ENCODE data around the gene SPATA32. TPM values are rescaled to one million over a fixed set of nuclear protein-coding genes. Genes with fewer than 3 reads are reported as not detected.

SPATA32 gene
- total RNA-seq, 1 donor from 2014 or later = not detected

GRCh38 chr17:45287526-45288500 lies 25.9 kb upstream of the SPATA32 start:
- H3K4me1 ChIP-seq = peaks cover 10 to 20% of the 10 kb centered on the region in 2 donors
- no peak for DNase-seq (ENCODE audit: low spot score in 2 of 2)
- TF ChIP-seq, protein P1, sequence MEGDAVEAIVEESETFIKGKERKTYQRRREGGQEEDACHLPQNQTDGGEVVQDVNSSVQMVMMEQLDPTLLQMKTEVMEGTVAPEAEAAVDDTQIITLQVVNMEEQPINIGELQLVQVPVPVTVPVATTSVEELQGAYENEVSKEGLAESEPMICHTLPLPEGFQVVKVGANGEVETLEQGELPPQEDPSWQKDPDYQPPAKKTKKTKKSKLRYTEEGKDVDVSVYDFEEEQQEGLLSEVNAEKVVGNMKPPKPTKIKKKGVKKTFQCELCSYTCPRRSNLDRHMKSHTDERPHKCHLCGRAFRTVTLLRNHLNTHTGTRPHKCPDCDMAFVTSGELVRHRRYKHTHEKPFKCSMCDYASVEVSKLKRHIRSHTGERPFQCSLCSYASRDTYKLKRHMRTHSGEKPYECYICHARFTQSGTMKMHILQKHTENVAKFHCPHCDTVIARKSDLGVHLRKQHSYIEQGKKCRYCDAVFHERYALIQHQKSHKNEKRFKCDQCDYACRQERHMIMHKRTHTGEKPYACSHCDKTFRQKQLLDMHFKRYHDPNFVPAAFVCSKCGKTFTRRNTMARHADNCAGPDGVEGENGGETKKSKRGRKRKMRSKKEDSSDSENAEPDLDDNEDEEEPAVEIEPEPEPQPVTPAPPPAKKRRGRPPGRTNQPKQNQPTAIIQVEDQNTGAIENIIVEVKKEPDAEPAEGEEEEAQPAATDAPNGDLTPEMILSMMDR (IDR thresholded peaks at IDR 0.05) = no peak
- peaks cover 38 to 54% of the 10 kb centered on the region in 2 donors for H3K36me3 ChIP-seq
- H3K4me3 ChIP-seq = no peak overlapping the region
- H3K27me3 ChIP-seq = no peaks in the 10 kb centered on the region
- H3K27ac ChIP-seq = no peak overlapping the region
- intact Hi-C loops (cut with DNase I) = no loop called here
- H3K9me3 ChIP-seq = no peaks in the 10 kb centered on the region

GRCh38 chr17:45286286-45286685 lies 24.4 kb upstream of the SPATA32 start:
- intact Hi-C loops (cut with DNase I) = no loop called here
- Histone ChIP-seq H3K4me3 (no peak overlapping the region), H3K4me1 (peaks cover 0 to 5% of the 10 kb centered on the region in 2 donors), H3K27ac (no peak overlapping the region), H3K27me3 (no peaks in the 10 kb centered on the region), H3K36me3 (peaks cover 42 to 56% of the 10 kb centered on the region in 2 donors), H3K9me3 (no peaks in the 10 kb centered on the region)
- TF ChIP-seq, protein P1 (IDR thresholded peaks at IDR 0.05) = no peak
- no peak for DNase-seq (ENCODE audit: low spot score in 2 of 2)

DNA sequence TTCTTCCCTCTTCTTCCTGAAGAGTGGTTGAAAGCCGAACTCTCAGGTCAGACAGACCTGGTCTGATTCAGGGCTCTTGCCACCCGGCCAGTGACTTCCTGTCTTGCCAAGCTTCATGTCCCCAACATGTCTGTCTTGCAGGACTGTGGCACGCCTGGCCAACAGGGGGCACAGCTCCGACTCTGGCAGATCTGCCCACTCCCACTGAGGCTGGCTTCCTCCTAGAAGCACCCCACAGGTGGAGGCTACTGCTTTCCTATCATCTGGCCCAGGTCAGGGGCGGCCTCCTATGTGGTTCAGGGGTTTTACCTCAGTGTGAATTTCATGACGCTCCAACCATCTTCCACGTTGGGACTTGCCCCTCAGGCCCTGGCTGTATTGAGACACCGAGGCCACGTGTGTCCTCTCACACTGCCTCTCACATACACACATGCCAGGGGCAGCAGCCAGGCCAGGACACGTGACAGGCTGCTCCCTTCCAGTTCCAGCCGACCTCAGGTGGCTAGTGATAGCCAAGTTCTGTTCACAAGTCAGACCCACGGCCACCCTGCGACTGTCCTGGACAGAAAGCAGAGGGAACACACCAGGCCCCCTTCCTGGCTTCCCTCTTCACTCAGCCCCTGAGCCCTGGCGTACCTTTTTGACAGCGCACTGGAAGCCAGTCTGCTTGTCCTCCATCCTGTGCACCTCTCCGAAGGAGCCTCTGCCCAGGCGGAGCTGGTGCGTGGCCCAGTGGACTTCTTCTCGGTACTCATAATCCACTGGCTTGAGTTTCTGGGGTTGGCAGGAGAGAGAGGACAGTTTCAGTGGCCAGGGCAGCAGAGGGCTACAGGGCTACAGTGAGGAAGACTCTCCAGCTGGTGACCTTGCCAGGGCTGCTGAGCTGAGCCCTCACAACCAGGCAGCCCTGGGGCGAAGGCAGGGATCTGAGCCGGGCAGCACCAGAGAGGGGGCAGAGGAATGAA lies 22.6 kb upstream of the SPATA32 start:
- H3K27me3 ChIP-seq = no peaks in the 10 kb centered on the region
- no peaks in the 10 kb centered on the region for H3K4me1 ChIP-seq
- intact Hi-C loops (cut with DNase I) = no loop called here
- peaks cover 39 to 58% of the 10 kb centered on the region in 2 donors for H3K36me3 ChIP-seq
- no peaks in the 10 kb centered on the region for H3K9me3 ChIP-seq
- TF ChIP-seq, protein P1 (IDR thresholded peaks at IDR 0.05) = no peak
- DNase-seq (ENCODE audit: low spot score in 2 of 2) = no peak
- H3K27ac ChIP-seq = no peak overlapping the region
- H3K4me3 ChIP-seq = no peak overlapping the region

DNA sequence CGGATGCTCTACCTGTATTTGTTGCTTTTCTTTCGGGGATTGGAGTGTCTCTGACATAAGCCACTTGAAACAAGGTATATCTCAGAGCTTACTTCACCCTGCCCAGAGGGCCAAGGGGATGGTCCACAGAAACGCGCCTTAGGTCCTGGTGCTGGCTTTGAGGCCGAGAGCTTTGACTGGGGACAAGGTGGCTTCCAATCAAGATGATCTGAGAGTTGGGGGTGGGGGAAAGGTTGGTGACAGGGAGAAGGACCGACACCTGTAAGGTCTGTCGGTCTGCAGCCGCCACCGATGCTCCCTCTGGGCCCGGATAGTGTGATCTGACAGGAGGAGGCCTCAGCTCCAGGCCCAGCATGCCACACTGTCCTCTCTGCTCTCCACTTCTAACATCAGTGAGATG lies 21.8 kb upstream of the SPATA32 start:
- no peaks in the 10 kb centered on the region for H3K4me1 ChIP-seq

More for the DNA sequence above, 21.8 kb upstream of the SPATA32 start:
- no peak overlapping the region for H3K4me3 ChIP-seq
- no peaks in the 10 kb centered on the region for H3K9me3 ChIP-seq
- H3K27ac ChIP-seq = no peak overlapping the region
- intact Hi-C loops (cut with DNase I) = no loop called here
- TF ChIP-seq, protein P1 (IDR thresholded peaks at IDR 0.05) = no peak
- no peaks in the 10 kb centered on the region for H3K27me3 ChIP-seq
- DNase-seq (ENCODE audit: low spot score in 2 of 2) = no peak
- H3K36me3 ChIP-seq = peaks cover 37 to 53% of the 10 kb centered on the region in 2 donors
